ES-I3 (cell line): ENCODE data around the gene FEV.
A peak's percentile ranks its signal among the peaks of the same experiment; 100 is the strongest.

ENCODE experiments used
- H3K36me3 ChIP-seq: 2 replicates; pipeline ENCODE4 v1.6.1; 2013; ENCODE audit warnings: mild to moderate bottlenecking, low read length, control low read depth, moderate library complexity; ENCODE audit not compliant: insufficient read depth
- H3K4me1 ChIP-seq: 2 replicates; pipeline ENCODE4 v1.6.1; 2013; ENCODE audit warnings: mild to moderate bottlenecking, control low read depth, low read length; ENCODE audit not compliant: insufficient read depth
- H3K9ac ChIP-seq: 2 replicates; pipeline ENCODE4 v1.6.1; 2013; ENCODE audit warnings: low read depth, mild to moderate bottlenecking, low read length, moderate library complexity
- H3K9me3 ChIP-seq: 2 replicates; pipeline ENCODE4 v1.6.1; 2013; ENCODE audit warnings: mild to moderate bottlenecking, low read length, moderate library complexity; ENCODE audit not compliant: control insufficient read depth, insufficient read depth

Gene FEV

DNA sequence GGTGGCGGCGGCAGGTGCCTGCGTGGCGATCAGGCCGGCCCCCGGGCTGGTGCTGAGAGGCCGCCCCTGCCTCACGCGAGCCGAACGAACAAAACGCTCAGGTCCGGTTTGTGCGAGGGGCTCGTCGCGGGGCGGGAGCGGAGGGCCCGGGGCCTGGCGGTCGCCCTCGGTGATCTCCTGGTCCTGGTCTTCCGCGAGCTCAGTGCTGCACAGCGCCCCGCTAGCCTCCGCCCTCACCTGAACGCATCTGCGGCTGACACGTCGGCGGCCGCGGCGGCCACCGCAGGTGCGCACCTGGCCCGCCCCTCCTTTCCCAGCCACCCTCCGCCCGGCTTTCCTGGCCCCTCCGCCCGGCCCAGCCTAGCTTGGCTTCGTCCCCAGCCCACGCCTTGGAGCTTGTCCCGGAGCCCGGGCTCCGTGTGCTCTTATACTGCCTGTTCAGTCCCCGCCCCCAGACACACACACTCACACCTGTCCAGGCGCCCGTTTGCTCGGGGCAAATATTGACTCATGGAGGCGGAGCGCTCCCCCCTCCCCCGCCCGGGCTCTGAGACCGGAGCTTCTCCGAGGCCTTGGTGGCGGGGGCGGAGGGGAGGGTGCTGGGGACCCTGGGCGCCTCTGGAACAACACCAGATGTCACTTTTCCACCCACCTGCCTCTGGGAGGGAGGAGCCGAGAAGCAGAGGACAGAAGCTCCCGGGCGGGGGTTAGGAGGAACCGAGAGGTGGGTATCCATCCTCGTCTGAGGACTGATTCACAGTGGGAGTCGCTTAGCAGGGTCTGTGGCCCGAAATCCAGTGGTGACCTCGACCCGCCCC, 16.8 kb upstream of the FEV start:
- H3K9ac ChIP-seq: peak overlapping the region; percentile 33; the same call in 1 of the 2 replicates
- H3K4me1 ChIP-seq: peaks cover 16% of the 10 kb centered on the region; the same call in 1 of the 2 replicates
- H3K36me3 ChIP-seq: no peaks in the 10 kb centered on the region
- H3K9me3 ChIP-seq: no peaks in the 10 kb centered on the region

DNA sequence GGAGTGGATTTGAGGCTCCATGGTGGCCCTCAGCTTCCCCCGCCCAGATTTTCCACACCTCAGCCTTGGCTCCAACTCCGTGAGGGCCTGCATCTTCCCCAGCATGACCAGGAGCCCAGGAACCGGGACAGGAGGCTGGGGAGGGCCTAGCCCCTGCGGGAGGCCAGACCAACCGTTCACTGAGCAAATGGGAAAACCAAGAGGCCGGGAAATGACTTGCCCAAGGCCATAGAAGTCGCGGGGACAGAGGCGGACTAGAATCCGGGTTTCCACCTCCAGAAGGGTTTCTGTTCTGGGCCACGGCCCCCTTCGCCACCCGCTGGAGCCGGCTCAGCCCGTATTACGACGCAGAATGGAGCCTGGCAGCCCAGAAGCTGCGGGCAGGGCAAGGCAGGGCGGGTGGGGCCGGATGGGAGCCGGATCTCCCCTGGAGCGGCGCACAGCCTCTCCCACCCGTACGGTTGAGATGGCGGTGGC, 16.2 kb upstream of the FEV start:
- peaks cover 16% of the 10 kb centered on the region; the same call in 1 of the 2 replicates for H3K4me1 ChIP-seq
- no peak overlapping the region for H3K9ac ChIP-seq
- H3K36me3 ChIP-seq: no peaks in the 10 kb centered on the region
- H3K9me3 ChIP-seq: no peaks in the 10 kb centered on the region

DNA sequence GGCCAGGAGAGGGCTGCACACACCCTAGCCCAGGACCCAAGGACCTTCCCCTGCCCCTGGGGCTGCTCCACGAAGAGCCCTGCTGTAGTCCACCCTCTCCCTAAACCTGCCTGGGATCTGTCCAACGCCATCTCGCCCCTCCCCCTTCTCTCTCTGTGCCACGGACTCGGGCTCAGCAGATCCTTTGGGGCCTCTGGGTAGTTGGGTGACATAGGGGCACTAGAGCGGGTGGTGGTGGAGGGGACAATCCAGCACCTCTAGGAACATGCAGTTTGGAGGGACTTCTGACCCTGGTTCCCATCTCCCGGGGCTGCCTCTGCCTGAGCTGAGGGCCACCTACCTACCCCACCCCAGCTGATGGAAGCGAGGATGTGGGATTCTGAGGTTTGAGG, 15.6 kb upstream of the FEV start:
- Histone ChIP-seq H3K4me1 (peaks cover 16% of the 10 kb centered on the region; the same call in 1 of the 2 replicates), H3K9ac (no peak overlapping the region), H3K9me3 (no peaks in the 10 kb centered on the region), H3K36me3 (no peaks in the 10 kb centered on the region)

DNA sequence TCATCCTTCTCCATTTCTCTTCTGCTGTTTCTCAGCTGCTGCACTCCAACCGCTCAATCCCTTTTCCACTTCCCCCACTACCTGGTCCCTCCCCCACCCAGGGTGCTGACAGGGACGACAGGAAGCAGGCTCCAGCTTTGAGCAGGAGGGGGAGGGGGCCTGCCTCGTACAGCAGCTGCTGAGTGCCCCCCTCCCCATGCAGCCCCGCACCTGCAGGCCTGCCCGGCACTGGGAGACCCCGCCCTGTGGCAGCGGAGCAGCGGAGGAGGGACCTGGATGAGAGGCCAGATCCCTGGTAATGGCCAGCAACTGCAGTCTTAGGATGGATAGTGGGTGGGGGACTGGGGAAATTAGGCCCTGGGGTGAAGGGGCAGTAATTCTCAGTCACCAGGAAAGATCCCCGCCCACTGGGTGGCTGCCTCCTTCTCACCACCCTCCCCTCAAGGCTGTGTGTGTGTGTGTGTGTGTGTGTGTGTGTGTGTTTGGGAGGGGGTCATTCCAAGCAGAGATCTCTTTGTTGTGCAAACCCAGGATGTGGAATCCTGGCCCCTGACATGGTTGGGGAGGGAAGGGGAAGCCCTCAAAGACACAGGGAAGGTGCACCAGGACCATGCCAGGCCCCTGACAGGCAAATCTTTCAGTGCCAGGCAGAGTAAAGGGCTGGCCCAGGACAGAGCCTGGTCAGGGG, 15.0 kb upstream of the FEV start:
- H3K4me1 ChIP-seq: peaks cover 16% of the 10 kb centered on the region; the same call in 1 of the 2 replicates
- no peak overlapping the region for H3K9ac ChIP-seq
- H3K9me3 ChIP-seq: no peaks in the 10 kb centered on the region
- H3K36me3 ChIP-seq: no peaks in the 10 kb centered on the region

DNA sequence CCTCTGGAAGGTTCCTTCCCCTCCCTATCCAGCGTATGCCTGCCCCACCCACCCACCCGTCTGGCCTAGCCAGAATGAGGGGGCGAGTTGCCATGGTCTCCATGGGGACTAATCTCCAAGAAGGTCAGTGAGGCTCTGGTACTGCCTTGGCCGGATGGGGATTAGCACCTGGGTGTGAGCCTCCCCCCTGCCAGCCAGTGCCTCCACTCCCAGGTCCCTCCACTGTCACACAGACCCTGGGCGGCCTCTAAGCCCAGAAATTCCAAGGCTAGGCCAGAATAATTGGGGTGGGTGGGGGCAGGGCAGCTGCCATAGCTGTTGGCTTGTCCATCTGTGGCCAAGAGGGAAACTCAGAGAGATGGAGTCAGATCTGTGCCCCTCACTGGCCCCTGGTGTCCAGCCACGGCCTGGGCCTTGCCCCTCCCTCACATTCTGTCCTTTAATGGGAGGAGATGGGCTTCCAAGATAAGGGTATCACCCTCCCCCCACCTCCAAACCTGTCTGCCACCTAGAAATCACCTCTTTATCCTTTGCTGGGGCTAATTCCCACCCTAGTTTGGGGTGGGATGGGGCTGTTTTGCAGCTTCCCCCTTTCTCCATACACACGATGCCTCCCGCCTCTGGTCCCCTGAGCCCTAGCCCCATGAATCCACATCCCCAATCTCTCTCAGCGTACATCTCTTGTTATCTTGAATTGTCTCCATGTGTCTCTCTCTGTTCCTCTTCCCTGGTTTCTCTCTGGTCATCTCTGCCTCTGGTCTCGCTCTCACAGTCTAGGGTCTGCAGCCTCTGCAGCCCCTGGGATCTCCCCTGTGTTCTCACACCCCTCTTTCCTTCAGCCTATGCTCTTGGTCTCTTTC, 14.3 kb upstream of the FEV start:
- Histone ChIP-seq H3K4me1 (peaks cover 16% of the 10 kb centered on the region; the same call in 1 of the 2 replicates), H3K9ac (no peak overlapping the region), H3K9me3 (no peaks in the 10 kb centered on the region), H3K36me3 (no peaks in the 10 kb centered on the region)

DNA sequence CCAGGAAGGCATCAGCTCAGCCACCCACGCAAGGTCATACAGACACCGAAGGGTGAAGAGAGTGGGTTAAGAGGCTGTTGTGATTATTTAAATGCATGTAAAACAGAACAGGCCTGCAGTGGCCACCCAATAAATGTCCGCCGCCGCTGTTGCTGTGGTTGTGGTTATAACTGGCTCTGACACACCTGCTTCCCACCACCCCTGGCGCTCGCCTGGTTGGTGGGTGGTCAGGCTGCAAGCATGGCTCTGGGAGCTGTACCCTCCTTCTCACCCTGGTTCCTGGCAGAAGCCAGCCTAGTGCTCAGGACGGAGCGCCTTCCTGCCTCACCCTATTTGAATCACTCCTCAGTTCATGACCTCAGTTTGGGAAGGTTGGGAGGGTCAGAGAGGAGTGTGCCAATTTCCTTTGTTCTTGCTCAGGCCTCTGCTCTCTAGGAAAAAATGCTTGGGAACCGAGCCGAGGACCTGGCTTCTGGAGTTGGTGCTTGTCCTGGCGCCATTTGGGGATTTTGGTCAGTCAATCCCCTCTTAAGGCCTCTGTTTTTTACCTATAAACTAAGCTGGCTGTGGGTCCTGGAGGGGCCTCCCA, 13.5 kb upstream of the FEV start:
- H3K36me3 ChIP-seq: no peaks in the 10 kb centered on the region
- peaks cover 16% of the 10 kb centered on the region; the same call in 1 of the 2 replicates for H3K4me1 ChIP-seq
- no peaks in the 10 kb centered on the region for H3K9me3 ChIP-seq
- H3K9ac ChIP-seq: no peak overlapping the region

DNA sequence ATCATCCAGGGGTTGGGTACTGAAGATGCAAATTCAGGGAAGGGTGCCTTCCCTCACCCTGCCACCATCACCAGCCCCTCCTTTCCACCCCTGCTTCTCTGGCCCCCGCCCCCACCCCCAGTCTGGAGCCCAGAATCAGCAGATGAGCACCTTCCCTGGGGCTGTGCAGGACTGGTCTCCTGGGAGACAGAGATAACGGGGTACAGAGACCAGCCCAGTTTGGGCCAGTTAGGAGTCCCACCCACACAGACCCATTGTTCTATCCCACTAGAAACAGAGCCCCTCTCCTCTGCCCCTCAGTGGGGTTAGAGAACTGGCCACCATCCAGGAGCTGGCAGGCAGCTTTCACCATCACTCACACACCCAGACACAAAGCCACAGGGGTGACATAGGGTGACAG, 12.7 kb upstream of the FEV start:
- H3K4me1 ChIP-seq: peaks cover 16% of the 10 kb centered on the region; the same call in 1 of the 2 replicates
- no peaks in the 10 kb centered on the region for H3K36me3 ChIP-seq
- H3K9ac ChIP-seq: no peak overlapping the region
- no peaks in the 10 kb centered on the region for H3K9me3 ChIP-seq

DNA sequence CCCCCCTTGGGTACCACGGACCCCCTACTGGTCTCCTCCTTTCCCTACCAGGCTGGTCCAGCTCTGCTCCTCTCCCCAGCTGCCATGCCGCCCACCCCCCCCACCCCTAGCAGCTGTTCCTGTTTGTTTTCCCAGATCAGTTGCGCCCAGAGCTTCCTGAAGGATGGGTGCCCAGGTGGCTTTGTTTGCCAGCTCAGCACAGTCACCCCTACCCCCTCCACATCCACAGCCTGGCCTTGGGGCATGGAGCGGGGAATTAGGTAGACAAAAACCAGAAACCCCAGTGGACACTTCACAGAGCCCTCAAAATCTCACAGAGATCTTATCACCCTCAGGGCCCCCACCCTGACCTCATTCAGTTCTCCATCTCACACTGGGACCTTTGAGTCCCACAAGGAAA, 12.0 kb upstream of the FEV start:
- H3K4me1 ChIP-seq: peaks cover 18% of the 10 kb centered on the region
- H3K36me3 ChIP-seq: no peaks in the 10 kb centered on the region
- H3K9ac ChIP-seq: no peak overlapping the region
- no peaks in the 10 kb centered on the region for H3K9me3 ChIP-seq

DNA sequence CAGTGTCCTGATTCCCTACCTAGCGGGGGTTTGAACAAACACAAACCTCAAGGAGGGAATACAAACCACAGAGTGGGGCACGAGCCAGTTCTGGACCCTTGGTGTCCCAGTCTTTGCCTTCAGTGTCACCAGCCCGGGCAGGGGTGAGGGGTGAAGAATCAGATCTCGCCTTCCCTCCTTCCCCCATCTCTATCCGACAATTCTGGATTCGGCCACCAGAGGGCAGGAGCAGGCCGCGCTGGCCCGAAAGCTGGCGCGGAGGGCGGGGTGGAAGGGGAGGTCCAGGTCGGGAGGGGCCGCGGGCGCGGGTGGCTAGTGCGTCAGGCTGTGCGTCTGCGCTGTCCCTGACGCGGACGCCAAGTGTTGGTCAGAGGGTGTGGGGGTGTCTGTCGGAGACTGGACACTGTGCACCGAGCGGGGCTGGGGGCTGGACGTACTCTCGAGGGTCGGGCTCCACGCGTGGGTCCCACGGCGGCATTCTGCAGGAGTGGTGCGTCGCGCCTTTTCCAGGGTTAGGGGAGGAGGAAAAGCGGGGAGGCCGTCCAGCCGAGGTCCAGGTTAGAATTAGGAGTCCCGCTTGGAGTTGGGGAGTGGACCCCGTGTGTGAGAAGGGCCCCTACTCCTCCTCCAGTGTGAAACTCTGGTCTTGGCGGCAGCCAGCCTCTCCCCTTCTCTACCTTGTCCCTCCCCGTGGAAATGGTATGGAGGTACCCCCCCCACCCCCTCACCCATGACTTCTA, 11.2 kb upstream of the FEV start:
- Histone ChIP-seq H3K9me3 (no peaks in the 10 kb centered on the region), H3K4me1 (peaks cover 19% of the 10 kb centered on the region), H3K9ac (peak overlapping the region; percentile 61; the same call in 1 of the 2 replicates), H3K36me3 (no peaks in the 10 kb centered on the region)

DNA sequence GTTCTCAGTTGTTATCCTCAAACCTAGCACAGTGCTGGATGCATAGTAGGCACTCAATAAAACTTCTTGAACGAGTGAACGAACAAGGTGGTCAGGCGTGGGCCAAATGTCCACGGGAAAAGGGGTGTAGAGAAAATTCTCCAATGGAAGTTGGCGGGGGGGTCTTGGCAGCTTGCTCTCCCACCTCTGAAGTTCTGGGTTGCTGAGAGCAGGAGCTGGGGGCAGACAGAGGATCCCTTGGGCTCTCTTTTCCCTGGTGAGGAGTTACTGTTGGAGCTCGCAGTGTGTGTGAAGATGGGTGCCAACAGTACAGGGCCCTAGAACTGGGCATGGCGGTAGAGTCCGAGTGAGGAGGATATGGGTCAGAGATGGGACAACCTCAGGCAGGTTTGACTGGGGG, 10.6 kb upstream of the FEV start:
- H3K36me3 ChIP-seq: no peaks in the 10 kb centered on the region
- no peaks in the 10 kb centered on the region for H3K9me3 ChIP-seq
- H3K4me1 ChIP-seq: peaks cover 14% of the 10 kb centered on the region
- no peak overlapping the region for H3K9ac ChIP-seq

DNA sequence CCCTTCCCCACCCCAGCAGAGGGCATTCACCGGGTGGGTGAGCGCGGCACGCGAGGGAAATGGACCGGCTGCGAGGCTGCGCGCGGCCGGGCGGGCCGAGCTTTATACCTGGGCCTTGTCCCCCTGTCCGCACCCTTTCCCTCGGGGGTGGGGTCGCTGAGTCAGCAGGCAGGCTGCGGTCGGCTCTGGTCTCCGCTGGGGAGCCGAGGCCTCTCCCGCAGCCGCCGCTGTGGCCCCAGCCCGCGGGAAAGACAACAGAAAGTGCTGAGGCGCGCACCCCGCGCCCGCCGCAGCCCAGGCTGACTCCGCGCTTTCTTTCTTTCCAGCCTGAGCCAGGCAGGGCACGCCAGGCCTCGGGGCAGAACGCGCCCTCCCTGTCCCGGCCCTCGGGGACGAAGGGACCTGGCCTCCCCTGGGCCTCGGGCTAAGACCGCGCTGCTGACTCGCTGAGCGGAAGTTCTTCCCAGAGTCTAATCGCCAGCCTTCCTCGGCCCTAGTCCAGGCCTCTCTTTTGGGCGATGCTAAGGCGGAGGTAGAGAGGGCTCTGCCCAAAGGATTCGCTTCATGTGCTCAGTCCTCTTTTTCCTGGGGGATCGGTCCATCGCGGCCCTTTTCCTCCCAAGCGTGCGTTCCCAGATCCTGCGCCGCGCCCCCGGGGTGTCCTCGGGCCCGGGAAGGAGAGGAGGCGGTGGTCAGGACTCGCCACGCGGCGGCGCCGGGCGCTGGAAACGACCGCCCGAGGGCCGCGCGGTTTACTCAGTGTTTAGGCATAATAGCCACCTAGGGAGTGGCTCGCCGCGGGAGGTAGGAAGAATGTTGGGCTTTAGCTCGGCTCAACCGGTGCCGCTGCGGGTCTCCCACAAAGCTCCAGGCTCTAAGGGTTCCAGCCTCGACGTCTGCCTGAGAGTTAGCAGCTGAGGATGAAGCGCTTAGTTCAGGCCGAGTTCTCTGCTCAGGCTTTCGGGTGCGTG, 8.6 kb upstream of the FEV start, which contains the start of gene CRYBA2:
CRYBA2 (minus strand) TSS at position 78 of the 971 bp plus-strand sequence. CDS start 246 bp downstream, outside the sequence.
- H3K36me3 ChIP-seq: no peaks in the 10 kb centered on the region
- peaks cover 4% of the 10 kb centered on the region; the same call in 1 of the 2 replicates for H3K4me1 ChIP-seq
- peak within 1 kb of the TSS; percentile 25; the same call in 1 of the 2 replicates for H3K9ac ChIP-seq
- H3K9me3 ChIP-seq: no peaks in the 10 kb centered on the region

DNA sequence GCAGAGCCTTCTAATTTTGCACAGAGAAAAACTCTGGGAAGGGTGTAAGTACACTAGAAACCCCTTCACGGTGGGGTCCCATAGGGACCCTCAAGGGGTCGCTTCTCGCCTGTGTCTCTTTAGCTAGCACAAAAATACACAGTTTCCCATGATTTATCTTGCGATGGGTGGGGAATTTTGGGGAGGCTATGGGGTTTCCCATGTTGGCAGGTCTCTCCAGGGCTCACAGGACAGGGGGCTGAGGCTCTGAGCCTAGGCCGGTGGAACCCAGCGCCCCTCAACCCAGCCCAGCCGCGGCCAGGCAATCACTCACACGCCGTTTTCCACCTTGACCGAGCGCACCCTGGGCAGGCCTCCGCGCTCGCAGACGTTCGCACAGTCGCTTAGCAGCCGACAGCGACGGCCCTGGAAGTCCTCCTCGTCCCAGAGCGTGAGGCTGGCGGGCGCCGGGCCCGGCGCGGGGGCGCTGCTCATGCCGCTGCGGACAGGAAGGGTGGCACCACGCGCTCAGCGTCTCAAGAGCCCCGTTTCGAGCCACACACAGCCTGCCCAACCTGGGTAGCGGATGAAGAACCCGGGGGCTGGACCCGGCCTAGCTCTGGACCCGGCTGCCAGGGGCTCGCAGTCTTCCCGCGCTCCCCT, 7.8 kb upstream of the FEV start:
- no peaks in the 10 kb centered on the region for H3K9me3 ChIP-seq
- peak overlapping the region; percentile 25; the same call in 1 of the 2 replicates for H3K9ac ChIP-seq

More for the DNA sequence above, 7.8 kb upstream of the FEV start:
- H3K4me1 ChIP-seq: peaks cover 4% of the 10 kb centered on the region; the same call in 1 of the 2 replicates
- H3K36me3 ChIP-seq: no peaks in the 10 kb centered on the region
